Measurements from ENCODE around the gene PLCXD1. TPM values are rescaled to one million over a fixed set of nuclear protein-coding genes. Genes with fewer than 3 reads are reported as not detected.

The PLCXD1 gene
- total RNA-seq, 1 donor, result 9.5 TPM

GRCh38 chrX:311156-312129 lies 30.3 kb downstream of the PLCXD1 start:
- DNase-seq (ENCODE audit: low read depth), result no peak
- no peak overlapping the region for H3K4me3 ChIP-seq (ENCODE audit: low read depth, low read length)
- TF ChIP-seq CTCF (IDR thresholded peaks at IDR 0.05; ENCODE audit: insufficient read depth, low read length), result no peak

GRCh38 chrX:312621-313331 lies 31.6 kb downstream of the PLCXD1 start:
- DNase-seq (ENCODE audit: low read depth), result no peak
- no peak for TF ChIP-seq CTCF (IDR thresholded peaks at IDR 0.05; ENCODE audit: insufficient read depth, low read length)
- no peak overlapping the region for H3K4me3 ChIP-seq (ENCODE audit: low read depth, low read length)

- TF ChIP-seq CTCF (IDR thresholded peaks at IDR 0.05; ENCODE audit: insufficient read depth, low read length), result no peak
- DNase-seq (ENCODE audit: low read depth), result no peak
- H3K4me3 ChIP-seq (ENCODE audit: low read depth, low read length), result no peak overlapping the region
Measured at GRCh38 chrX:313546-313945, 32.4 kb downstream of the PLCXD1 start.

- TF ChIP-seq CTCF (IDR thresholded peaks at IDR 0.05; ENCODE audit: insufficient read depth, low read length), result no peak
- H3K4me3 ChIP-seq (ENCODE audit: low read depth, low read length), result no peak overlapping the region
- no peak for DNase-seq (ENCODE audit: low read depth)
Measured at GRCh38 chrX:314049-314448, 32.9 kb downstream of the PLCXD1 start.

GRCh38 chrX:314781-315595 lies 33.8 kb downstream of the PLCXD1 start:
- TF ChIP-seq CTCF (IDR thresholded peaks at IDR 0.05; ENCODE audit: insufficient read depth, low read length), result no peak
- no peak for DNase-seq (ENCODE audit: low read depth)
- H3K4me3 ChIP-seq (ENCODE audit: low read depth, low read length), result no peak overlapping the region
